ENCODE results near the gene CENPX. TPM values are rescaled to one million over a fixed set of nuclear protein-coding genes. Genes with fewer than 3 reads are reported as not detected.

The CENPX gene
- total and polyA plus RNA-seq, 2 of the 13 experiments (the other 11 are each of a cell fraction or from before 2014, with no cell fraction given): 92.7 to 170 TPM

GRCh38 chr17:82064433-82065192, 41.9 kb upstream of the CENPX start (continued):
- peak; percentile 54; the same call in 1 of the 2 replicates for TF ChIP-seq ZGPAT (CRISPR knock-in tag; IDR thresholded peaks at IDR 0.05)
- TF ChIP-seq TMF1 (CRISPR knock-in tag; IDR thresholded peaks at IDR 0.05; ENCODE audit: low read depth): no peak
- TF ChIP-seq FOXP4 (CRISPR knock-in tag; IDR thresholded peaks at IDR 0.05): no peak
- no peak for TF ChIP-seq ZNF770 (CRISPR knock-in tag; IDR thresholded peaks at IDR 0.05)
- peak; percentile 64; the same call in 1 of the 2 replicates for TF ChIP-seq TBX2 (CRISPR knock-in tag; IDR thresholded peaks at IDR 0.05; ENCODE audit: borderline replicate concordance)
- no peak for TF ChIP-seq MIXL1 (CRISPR knock-in tag; IDR thresholded peaks at IDR 0.05)
- TF ChIP-seq THAP11 (CRISPR knock-in tag; IDR thresholded peaks at IDR 0.05): no peak; the same call in 1 of the 2 replicates
- no peak for TF ChIP-seq MAZ (IDR thresholded peaks at IDR 0.05; ENCODE audit: borderline replicate concordance, low read depth, low read length)
- peak; percentile 61; the same call in 1 of the 2 replicates for TF ChIP-seq MAZ (CRISPR knock-in tag; IDR thresholded peaks at IDR 0.05; ENCODE audit: low read depth)
- no peak for TF ChIP-seq MEF2D (CRISPR knock-in tag; IDR thresholded peaks at IDR 0.05)
- TF ChIP-seq ZNF788 (CRISPR knock-in tag; IDR thresholded peaks at IDR 0.05; ENCODE audit: borderline replicate concordance): peak; percentile 57; the same call in 1 of the 2 replicates
- no peak; the same call in 1 of the 2 replicates for TF ChIP-seq ZNF160 (CRISPR knock-in tag; IDR thresholded peaks at IDR 0.05)
- TF ChIP-seq ZNF446 (CRISPR knock-in tag; IDR thresholded peaks at IDR 0.05): no peak
- TF ChIP-seq SOX6 (IDR thresholded peaks at IDR 0.05): no peak
- no peak for TF ChIP-seq SOX6 (CRISPR knock-in tag; IDR thresholded peaks at IDR 0.05)
- peak; percentile 57; the same call in 1 of the 2 replicates for TF ChIP-seq ZNF501 (CRISPR knock-in tag; IDR thresholded peaks at IDR 0.05)
- peak; percentile 53; the same call in 1 of the 2 replicates for TF ChIP-seq POLR2G (IDR thresholded peaks at IDR 0.05; ENCODE audit: low read depth, low read length)
- no peak for TF ChIP-seq SP1 (IDR thresholded peaks at IDR 0.05)
- TF ChIP-seq SP1 (CRISPR knock-in tag; IDR thresholded peaks at IDR 0.05): 0 out of 2 replicates have a peak, but pooled peaks have one; percentile 21
- TF ChIP-seq ZNF276 (CRISPR knock-in tag; IDR thresholded peaks at IDR 0.05; ENCODE audit: low read depth): peak; percentile 46; the same call in 1 of the 2 replicates
- peak; percentile 91; the same call in 1 of the 2 replicates for TF ChIP-seq ZMAT3 (CRISPR knock-in tag; conservative IDR thresholded peaks at IDR 0.05)
- no peak for TF ChIP-seq AHR (CRISPR knock-in tag; IDR thresholded peaks at IDR 0.05)
- TF ChIP-seq FOXJ3 (CRISPR knock-in tag; IDR thresholded peaks at IDR 0.05; ENCODE audit: borderline replicate concordance): no peak
- peak in 1 of 2 experiments; percentile 58; a peak in 2 of 4 replicates for TF ChIP-seq POLR2A (IDR thresholded peaks at IDR 0.05; ENCODE audit: insufficient read depth in 1 of 2, low read depth in 2 of 2, low read length in 2 of 2)
- peak; percentile 88; the same call in 1 of the 2 replicates for TF ChIP-seq ZNF879 (CRISPR knock-in tag; IDR thresholded peaks at IDR 0.05)

Data from HepG2 (cell line).